Smooth muscle cell (in vitro differentiated cells): Measurements from ENCODE around the gene CMIP. TPM values are rescaled to one million over a fixed set of nuclear protein-coding genes. Genes with fewer than 3 reads are reported as not detected.
"Not testable (repeated sequence)": the region's sequence is repeated elsewhere in the genome, so short reads cannot be mapped to it uniquely, and the experiment has no call there.

Experiments used
- DNase-seq: peaks from one replicate; lab custom pipeline; 2025; ENCODE audit not compliant: unreplicated experiment; lab: John Stamatoyannopoulos, UW
- H2AFZ ChIP-seq: fragments of 200-600 bp; sonication (generic); 2 replicates; pipeline ENCODE4 v1.6.0; 2016; ENCODE audit warnings: antibody characterized with exemption, low read depth, mild to moderate bottlenecking
- H3F3A ChIP-seq: fragments of 200-600 bp; sonication (generic); 2 replicates; pipeline ENCODE4 v1.6.0; 2017; ENCODE audit warnings: antibody characterized with exemption, low read depth
- H3K27ac ChIP-seq: fragments of 200-600 bp; sonication (generic); 2 replicates; pipeline ENCODE4 v1.5.1; 2016; ENCODE audit warnings: low read depth, mild to moderate bottlenecking
- H3K27me3 ChIP-seq: fragments of 200-600 bp; sonication (generic); 2 replicates; pipeline ENCODE4 v1.6.1; 2016; ENCODE audit warnings: low read depth, mild to moderate bottlenecking
- H3K36me3 ChIP-seq: fragments of 200-600 bp; sonication (generic); 2 replicates; pipeline ENCODE4 v1.5.1; 2016; ENCODE audit warnings: low read depth
- H3K4me1 ChIP-seq: fragments of 200-600 bp; sonication (generic); 2 replicates; pipeline ENCODE4 v1.5.1; 2016; ENCODE audit warnings: low read depth
- H3K4me2 ChIP-seq: fragments of 200-600 bp; sonication (generic); 2 replicates; pipeline ENCODE4 v1.6.0; 2016; ENCODE audit warnings: mild to moderate bottlenecking
- H3K4me3 ChIP-seq: fragments of 200-600 bp; sonication (generic); 2 replicates; pipeline ENCODE4 v1.5.1; 2016; ENCODE audit warnings: mild to moderate bottlenecking
- H3K79me2 ChIP-seq: fragments of 200-600 bp; sonication (generic); 2 replicates; pipeline ENCODE4 v1.6.0; 2016; ENCODE audit warnings: low read depth, mild to moderate bottlenecking
- H3K9ac ChIP-seq: fragments of 200-600 bp; sonication (generic); 2 replicates; pipeline ENCODE4 v1.6.0; 2016; ENCODE audit warnings: low read depth
- H3K9me3 ChIP-seq: fragments of 200-600 bp; sonication (generic); replicated peaks from 2 replicates; pipeline ENCODE4 v1.5.1; 2016; ENCODE audit warnings: low read depth
- H4K20me1 ChIP-seq: fragments of 200-600 bp; sonication (generic); 2 replicates; pipeline ENCODE4 v1.6.0; 2016; ENCODE audit warnings: low read depth
- CTCF ChIP-seq: fragments of 200-600 bp; sonication (generic); IDR thresholded peaks from 2 replicates; pipeline ENCODE4 v1.5.1; 2017; ENCODE audit warnings: borderline replicate concordance, mild to moderate bottlenecking, antibody characterized with exemption; ENCODE audit not compliant: insufficient read depth, poor library complexity, severe bottlenecking
- WGBS: methylation state at CpG from one replicate; pipeline ENCODE4 v1.1.7; 2016; ENCODE audit warnings: low lambda C conversion rate; 5-methylcytosine and 5-hydroxymethylcytosine counted together
- polyA plus RNA-seq: library from polyadenylated mRNA; unstranded; fragments of >200 nt; fragmentation: Nextera tagmentation; extraction: Ambion mirVana; gene quantifications from 2 replicates; pipeline ENCODE4 v1.2.1, GENCODE V29; 2016
- total RNA-seq: library from RNA; depleted of rRNA; stranded (reverse); fragments of >200 nt; gene quantifications from 2 replicates; pipeline ENCODE4 v1.2.3, GENCODE V29; 2014

CMIP gene
- total and polyA plus RNA-seq, 2 experiments from 2014 or later, result 2.5 to 44.5 TPM

- WGBS, result 97% methylated on average over 9 of the region's 9 CpGs
- H2AFZ ChIP-seq, result no peak overlapping the region
- H3K4me3 ChIP-seq, result no peak overlapping the region
- H3K9me3 ChIP-seq, result no peaks in the 10 kb centered on the region
- H4K20me1 ChIP-seq, result no peaks in the 10 kb centered on the region
- no peaks in the 10 kb centered on the region for H3K27me3 ChIP-seq
- no peaks in the 10 kb centered on the region for H3K4me1 ChIP-seq
- no peaks in the 10 kb centered on the region for H3F3A ChIP-seq
- H3K27ac ChIP-seq, result no peak overlapping the region
- no peak overlapping the region for H3K9ac ChIP-seq
- H3K36me3 ChIP-seq, result no peaks in the 10 kb centered on the region
- no peaks in the 10 kb centered on the region for H3K79me2 ChIP-seq
- TF ChIP-seq CTCF, result no peak
- no peak overlapping the region for H3K4me2 ChIP-seq
- DNase-seq, result no peak
Measured at GRCh38 chr16:81419806-81420205, 24.8 kb upstream of the CMIP start.

GRCh38 chr16:81421126-81421525, 23.5 kb upstream of the CMIP start:
- H3K27ac ChIP-seq, result no peak overlapping the region
- no peak overlapping the region for H3K9ac ChIP-seq
- WGBS, result 92% methylated on average over 2 of the region's 2 CpGs
- no peak overlapping the region for H3K4me3 ChIP-seq
- H3K4me2 ChIP-seq, result no peak overlapping the region
- DNase-seq, result no peak
- H3F3A ChIP-seq, result no peaks in the 10 kb centered on the region
- H4K20me1 ChIP-seq, result no peaks in the 10 kb centered on the region
- no peak for TF ChIP-seq CTCF
- no peak overlapping the region for H2AFZ ChIP-seq
- no peaks in the 10 kb centered on the region for H3K36me3 ChIP-seq
- H3K27me3 ChIP-seq, result no peaks in the 10 kb centered on the region
- H3K79me2 ChIP-seq, result no peaks in the 10 kb centered on the region
- H3K9me3 ChIP-seq, result no peaks in the 10 kb centered on the region
- no peaks in the 10 kb centered on the region for H3K4me1 ChIP-seq

- TF ChIP-seq CTCF, result no peak
- DNase-seq, result no peak
- Histone ChIP-seq H3K9ac (no peak overlapping the region), H2AFZ (no peak overlapping the region), H3K4me3 (no peak overlapping the region), H3K27me3 (no peaks in the 10 kb centered on the region), H3K36me3 (no peaks in the 10 kb centered on the region), H3K9me3 (no peaks in the 10 kb centered on the region), H4K20me1 (no peaks in the 10 kb centered on the region), H3K79me2 (no peaks in the 10 kb centered on the region), H3K4me2 (no peak overlapping the region), H3K27ac (no peak overlapping the region), H3F3A (no peaks in the 10 kb centered on the region), H3K4me1 (no peaks in the 10 kb centered on the region)
- whole genome bisulfite sequencing, result 91% methylated on average over 11 of the region's 11 CpGs
Measured at GRCh38 chr16:81421536-81421935, 23.1 kb upstream of the CMIP start.

GRCh38 chr16:81422153-81422552, 22.5 kb upstream of the CMIP start:
- not testable (repeated sequence) for DNase-seq, H2AFZ ChIP-seq, H3K4me3 ChIP-seq, H3K9ac ChIP-seq, H3F3A ChIP-seq, H3K9me3 ChIP-seq, H3K27ac ChIP-seq, H3K27me3 ChIP-seq, H4K20me1 ChIP-seq, H3K36me3 ChIP-seq, H3K79me2 ChIP-seq, H3K4me2 ChIP-seq, H3K4me1 ChIP-seq
- 94% methylated on average over 7 of the region's 7 CpGs for WGBS
